IMR-90 (cell line): ENCODE results near the gene LCN12. TPM values are rescaled to one million over a fixed set of nuclear protein-coding genes. Genes with fewer than 3 reads are reported as not detected.

ENCODE experiments used
- ATAC-seq: fragments of 200-7000 bp; cut with Tn5 transposase; 2 replicates; pipeline ENCODE4 v1.9.1; 2020; ENCODE audit warnings: low read depth, mild to moderate bottlenecking, moderate library complexity
- BruUV-seq: library from RNA; stranded (reverse); fragments of 400-500 nt; replicated peaks from 2 replicates; lab custom pipeline; 2021; lab: Mats Ljungman, UMichigan
- CTCF ChIA-PET: fragments of 300-600 bp; formaldehyde crosslinking; extraction: SDS; loops from one replicate; lab custom pipeline; 2021; ENCODE audit warnings: antibody characterized with exemption; lab: Yijun Ruan, JAX
- POLR2A ChIA-PET: fragments of 300-600 bp; sonication (Branson Sonifier 250); formaldehyde crosslinking; loops from one replicate; lab custom pipeline; 2022; ENCODE audit warnings: antibody characterized with exemption; ENCODE audit not compliant: unreplicated experiment; lab: Charles Lee
- DNase-seq: peaks from one replicate; pipeline ENCODE4 v3.0.0; 2013
- H2AFZ ChIP-seq: replicated peaks from 2 replicates; pipeline ENCODE3; 2013; ENCODE audit warnings: low read length, mild to moderate bottlenecking; ENCODE audit not compliant: poor library complexity
- H2AK5ac ChIP-seq: 2 replicates; pipeline ENCODE4 v1.6.1; 2013; ENCODE audit warnings: low read depth, low read length, inconsistent platforms
- H2AK9ac ChIP-seq: replicated peaks from 2 replicates; pipeline ENCODE3; 2013; ENCODE audit warnings: mild to moderate bottlenecking, low read depth, low read length, moderate library complexity; ENCODE audit not compliant: poor library complexity
- H2BK120ac ChIP-seq: 2 replicates; pipeline ENCODE4 v1.6.1; 2013; ENCODE audit warnings: low read depth, low read length, inconsistent platforms
- H2BK15ac ChIP-seq: 3 replicates; pipeline ENCODE4 v1.6.1; 2013; ENCODE audit warnings: low read depth, low read length, inconsistent platforms
- H2BK20ac ChIP-seq: 2 replicates; pipeline ENCODE4 v1.6.1; 2013; ENCODE audit warnings: low read depth, mild to moderate bottlenecking, inconsistent platforms, low read length, moderate library complexity
- H2BK5ac ChIP-seq: 2 replicates; pipeline ENCODE4 v1.6.1; 2013; ENCODE audit warnings: mild to moderate bottlenecking, low read depth, low read length, inconsistent platforms; ENCODE audit not compliant: poor library complexity, severe bottlenecking
- H3K14ac ChIP-seq: replicated peaks from 2 replicates; pipeline ENCODE4 v1.6.1; 2013; ENCODE audit warnings: low read depth, low read length, inconsistent platforms
- H3K18ac ChIP-seq: 2 replicates; pipeline ENCODE4 v1.6.1; 2013; ENCODE audit warnings: low read depth, low read length, control low read depth
- H3K23ac ChIP-seq: 2 replicates; pipeline ENCODE4 v1.6.1; 2013; ENCODE audit warnings: low read depth, low read length, inconsistent platforms
- H3K27ac ChIP-seq: 2 replicates; pipeline ENCODE4 v1.5.1; 2013; ENCODE audit warnings: mild to moderate bottlenecking, control low read depth, low read length; ENCODE audit not compliant: insufficient read depth
- H3K27me3 ChIP-seq: 2 replicates; pipeline ENCODE4 v1.6.1; 2013; ENCODE audit warnings: low read length; ENCODE audit not compliant: control insufficient read depth, insufficient read depth
- H3K36me3 ChIP-seq: 2 replicates; pipeline ENCODE4 v1.6.1; 2013; ENCODE audit warnings: low read length, mixed read lengths; ENCODE audit not compliant: control insufficient read depth, insufficient read depth
- H3K4ac ChIP-seq: 2 replicates; pipeline ENCODE4 v1.6.1; 2013; ENCODE audit warnings: low read depth, low read length, inconsistent platforms
- H3K4me1 ChIP-seq: 2 replicates; pipeline ENCODE4 v1.6.1; 2013; ENCODE audit warnings: low read length, mixed read lengths; ENCODE audit not compliant: control insufficient read depth, insufficient read depth
- H3K4me2 ChIP-seq: 2 replicates; pipeline ENCODE4 v1.6.1; 2013; ENCODE audit warnings: low read depth, mild to moderate bottlenecking, control low read depth, low read length, moderate library complexity
- H3K4me3 ChIP-seq: 2 replicates; pipeline ENCODE4 v1.5.1; 2013; ENCODE audit warnings: low read depth, mild to moderate bottlenecking, control low read depth, low read length, moderate library complexity; ENCODE audit not compliant: insufficient read depth
- H3K56ac ChIP-seq: 2 replicates; pipeline ENCODE4 v1.6.1; 2013; ENCODE audit warnings: low read length, inconsistent platforms; ENCODE audit not compliant: insufficient read depth; ENCODE audit errors: extremely low read depth
- H3K79me1 ChIP-seq, 2 experiments: 2 replicates each; pipeline ENCODE4 v1.6.1; 2013; ENCODE audit warnings: low read length in 2 of 2, inconsistent platforms in 1 of 2, low read depth in 1 of 2
- H3K9ac ChIP-seq: 2 replicates; pipeline ENCODE4 v1.6.1; 2013; ENCODE audit warnings: low read depth, low read length, control low read depth
- H3K9me1 ChIP-seq: 2 replicates; pipeline ENCODE4 v1.6.1; 2013; ENCODE audit warnings: low read length, inconsistent platforms; ENCODE audit not compliant: insufficient read depth
- H3K9me3 ChIP-seq: 2 replicates; pipeline ENCODE4 v1.6.1; 2013; ENCODE audit warnings: low read length; ENCODE audit not compliant: control insufficient read depth, insufficient read depth
- H4K20me1 ChIP-seq: 2 replicates; pipeline ENCODE4 v1.6.1; 2013; ENCODE audit warnings: low read length, inconsistent platforms; ENCODE audit not compliant: insufficient read depth
- H4K5ac ChIP-seq: 2 replicates; pipeline ENCODE4 v1.6.1; 2013; ENCODE audit warnings: mild to moderate bottlenecking, low read depth, low read length, control low read depth
- H4K8ac ChIP-seq, 2 experiments: 2 replicates each; pipeline ENCODE4 v1.6.1; 2013; ENCODE audit warnings: low read depth in 2 of 2, low read length in 2 of 2, control low read depth in 1 of 2, inconsistent platforms in 1 of 2
- H4K91ac ChIP-seq: 2 replicates; pipeline ENCODE4 v1.6.1; 2013; ENCODE audit warnings: low read depth, low read length, inconsistent platforms; ENCODE audit not compliant: insufficient read depth
- BHLHE40 ChIP-seq: fragments of 150-350 bp; IDR thresholded peaks from 2 replicates; pipeline ENCODE4 v1.6.1; 2016; ENCODE audit warnings: mild to moderate bottlenecking, low read depth, low read length
- CEBPB ChIP-seq: IDR thresholded peaks from 2 replicates; pipeline ENCODE4 v1.6.1; 2012; ENCODE audit warnings: low read depth, low read length, improper control_type of control experiment
- CHD1 ChIP-seq: IDR thresholded peaks from 2 replicates; pipeline ENCODE4 v1.6.1; 2012; ENCODE audit warnings: low read depth, low read length, improper control_type of control experiment
- FOS ChIP-seq: fragments of 150-350 bp; IDR thresholded peaks from 2 replicates; pipeline ENCODE4 v1.6.1; 2016; ENCODE audit warnings: low read depth, low read length
- MAFK ChIP-seq: IDR thresholded peaks from 2 replicates; pipeline ENCODE4 v1.6.1; 2012; ENCODE audit warnings: low read depth, low read length, improper control_type of control experiment
- MAZ ChIP-seq: IDR thresholded peaks from 2 replicates; pipeline ENCODE4 v1.6.1; 2012; ENCODE audit warnings: low read depth, mild to moderate bottlenecking, low read length, improper control_type of control experiment, moderate library complexity, borderline replicate concordance
- NFE2L2 ChIP-seq: fragments of 150-350 bp; IDR thresholded peaks from 2 replicates; pipeline ENCODE4 v1.6.1; 2016; ENCODE audit warnings: low read depth, mild to moderate bottlenecking, low read length
- RAD21 ChIP-seq: IDR thresholded peaks from 2 replicates; pipeline ENCODE4 v1.6.1; 2012; ENCODE audit warnings: low read length, improper control_type of control experiment
- RCOR1 ChIP-seq: IDR thresholded peaks from 2 replicates; pipeline ENCODE4 v1.6.1; 2012; ENCODE audit warnings: mild to moderate bottlenecking, low read length, improper control_type of control experiment; ENCODE audit not compliant: insufficient replicate concordance
- RFX5 ChIP-seq: IDR thresholded peaks from 2 replicates; pipeline ENCODE4 v1.8.0; 2012; ENCODE audit warnings: low read depth, mild to moderate bottlenecking, low read length, moderate library complexity
- SMC3 ChIP-seq: fragments of 150-350 bp; IDR thresholded peaks from 2 replicates; pipeline ENCODE4 v1.6.1; 2016; ENCODE audit warnings: low read depth, mild to moderate bottlenecking, antibody characterized with exemption, low read length, moderate library complexity
- WGBS, 2 experiments: methylation state at CpG; one replicate each; pipeline versions ENCODE4 v1.1.5 to v1.1.7; 2013; ENCODE audit warnings: missing lambda C conversion rate in 2 of 2; ENCODE audit not compliant: insufficient read length in 1 of 2; ENCODE audit errors: extremely low coverage in 2 of 2; 5-methylcytosine and 5-hydroxymethylcytosine counted together
- dilution Hi-C: fragments of 300-500 bp; cut with HindIII; formaldehyde crosslinking; loops from one replicate; pipeline ENCODE4 v1.14.3; 2018; ENCODE audit warnings: low sequenced_read_pairs; ENCODE audit not compliant: unreplicated experiment
- in situ Hi-C: fragments of 300-500 bp; cut with MboI; formaldehyde crosslinking; loops from 3 replicates; pipeline ENCODE4 v1.14.3; 2019; ENCODE audit warnings: low sequenced_read_pairs, inconsistent platforms, mixed read lengths
- intact Hi-C: fragments of 100-400 bp; cut with micrococcal nuclease; formaldehyde crosslinking; loops from 2 replicates; pipeline ENCODE4 v1.10.0; 2022
- polyA plus RNA-seq, 3 experiments: library from polyadenylated mRNA; depleted of rRNA; stranded (reverse); fragments of >200 nt; gene quantifications; 2 replicates each; pipeline ENCODE4 v1.2.3, GENCODE V29; 2012; ENCODE audit warnings: low replicate concordance in 1 of 3
- total RNA-seq: library from RNA; depleted of rRNA; stranded (reverse); fragments of >200 nt; gene quantifications from 2 replicates; pipeline ENCODE4 v1.2.3, GENCODE V29; 2012
- TF ChIP-seq, protein P1 (sequence below): fragments of 150-350 bp; IDR thresholded peaks from 2 replicates; pipeline ENCODE4 v1.6.1; 2016; ENCODE audit warnings: low read depth, mild to moderate bottlenecking, low read length, moderate library complexity, borderline replicate concordance
- TF ChIP-seq, protein P2 (sequence below): conservative IDR thresholded peaks from 2 replicates; pipeline ENCODE4 v1.5.1; 2012; ENCODE audit warnings: mild to moderate bottlenecking, low read depth, low read length, improper control_type of control experiment

Gene LCN12
- total and polyA plus RNA-seq, 2 of the 4 experiments (the other 2 are of a cell fraction), result 0.12 TPM; not detected in 1

DNA sequence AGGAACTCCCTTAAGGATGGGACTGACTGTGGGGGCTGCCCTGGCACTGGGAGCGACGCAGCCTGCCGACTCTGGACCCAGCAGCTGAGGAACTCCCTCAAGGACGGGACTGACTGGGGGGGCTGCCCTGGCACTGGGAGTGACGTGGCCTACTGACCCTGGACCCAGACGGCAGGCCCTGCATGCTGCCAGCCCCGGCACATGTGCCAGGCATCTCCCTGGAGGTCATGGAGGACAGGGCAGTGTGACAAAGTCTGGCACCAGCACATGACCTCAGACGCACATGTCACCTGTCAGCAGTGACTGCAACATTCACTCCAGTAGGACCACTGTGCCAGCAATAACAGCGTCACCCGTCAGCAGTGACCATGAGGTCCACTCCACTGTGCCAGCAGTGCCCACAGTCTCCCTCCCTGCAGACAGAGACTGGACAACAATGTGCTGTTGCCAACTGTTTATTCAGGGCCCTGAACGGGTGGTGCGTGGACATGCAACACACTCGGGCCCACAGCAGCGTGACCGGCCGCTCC lies 12.0 kb upstream of the LCN12 start:
- BruUV-seq, result no TSS peak
- TF ChIP-seq CHD1 (no peak), RFX5 (no peak), RCOR1 (no peak), CEBPB (no peak), MAFK (no peak), BHLHE40 (no peak), SMC3 (no peak), NFE2L2 (no peak), RAD21 (no peak), FOS (no peak), MAZ (no peak)
- TF ChIP-seq, protein P1, sequence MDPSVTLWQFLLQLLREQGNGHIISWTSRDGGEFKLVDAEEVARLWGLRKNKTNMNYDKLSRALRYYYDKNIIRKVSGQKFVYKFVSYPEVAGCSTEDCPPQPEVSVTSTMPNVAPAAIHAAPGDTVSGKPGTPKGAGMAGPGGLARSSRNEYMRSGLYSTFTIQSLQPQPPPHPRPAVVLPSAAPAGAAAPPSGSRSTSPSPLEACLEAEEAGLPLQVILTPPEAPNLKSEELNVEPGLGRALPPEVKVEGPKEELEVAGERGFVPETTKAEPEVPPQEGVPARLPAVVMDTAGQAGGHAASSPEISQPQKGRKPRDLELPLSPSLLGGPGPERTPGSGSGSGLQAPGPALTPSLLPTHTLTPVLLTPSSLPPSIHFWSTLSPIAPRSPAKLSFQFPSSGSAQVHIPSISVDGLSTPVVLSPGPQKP, result no peak
- TF ChIP-seq, protein P2, sequence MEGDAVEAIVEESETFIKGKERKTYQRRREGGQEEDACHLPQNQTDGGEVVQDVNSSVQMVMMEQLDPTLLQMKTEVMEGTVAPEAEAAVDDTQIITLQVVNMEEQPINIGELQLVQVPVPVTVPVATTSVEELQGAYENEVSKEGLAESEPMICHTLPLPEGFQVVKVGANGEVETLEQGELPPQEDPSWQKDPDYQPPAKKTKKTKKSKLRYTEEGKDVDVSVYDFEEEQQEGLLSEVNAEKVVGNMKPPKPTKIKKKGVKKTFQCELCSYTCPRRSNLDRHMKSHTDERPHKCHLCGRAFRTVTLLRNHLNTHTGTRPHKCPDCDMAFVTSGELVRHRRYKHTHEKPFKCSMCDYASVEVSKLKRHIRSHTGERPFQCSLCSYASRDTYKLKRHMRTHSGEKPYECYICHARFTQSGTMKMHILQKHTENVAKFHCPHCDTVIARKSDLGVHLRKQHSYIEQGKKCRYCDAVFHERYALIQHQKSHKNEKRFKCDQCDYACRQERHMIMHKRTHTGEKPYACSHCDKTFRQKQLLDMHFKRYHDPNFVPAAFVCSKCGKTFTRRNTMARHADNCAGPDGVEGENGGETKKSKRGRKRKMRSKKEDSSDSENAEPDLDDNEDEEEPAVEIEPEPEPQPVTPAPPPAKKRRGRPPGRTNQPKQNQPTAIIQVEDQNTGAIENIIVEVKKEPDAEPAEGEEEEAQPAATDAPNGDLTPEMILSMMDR, result no peak
- Histone ChIP-seq H3K27me3 (no peaks in the 10 kb centered on the region), H4K91ac (no peak overlapping the region), H3K4me1 (peaks cover 4% of the 10 kb centered on the region), H3K27ac (no peak overlapping the region), H3K36me3 (peaks cover 48% of the 10 kb centered on the region), H3K9ac (no peak overlapping the region), H3K4ac (no peak overlapping the region), H3K9me1 (peaks cover 7% of the 10 kb centered on the region), H3K18ac (no peak overlapping the region), H2BK5ac (no peak overlapping the region), H2BK20ac (no peak overlapping the region), H3K14ac (no peak overlapping the region), H3K79me1 (peaks cover 8 to 47% of the 10 kb centered on the region in 2 experiments), H3K23ac (no peak overlapping the region), H3K9me3 (no peaks in the 10 kb centered on the region), H3K4me2 (no peak overlapping the region), H2AK9ac (no peak overlapping the region), H2AK5ac (no peak overlapping the region), H2BK15ac (no peak overlapping the region), H4K5ac (no peak overlapping the region), H3K4me3 (no peak overlapping the region), H2AFZ (no peak overlapping the region), H4K8ac (no peak overlapping the region), H2BK120ac (no peak overlapping the region), H3K56ac (no peak overlapping the region), H4K20me1 (peaks cover 22% of the 10 kb centered on the region)
- intact Hi-C loops (no loop called here), dilution Hi-C loops (no loop called here), in situ Hi-C loops (no loop called here)
- 89% methylated on average over 15 of the region's 16 CpGs; no CpG with 5 or more reads in 1 of the 2 experiments for WGBS, 2 experiments
- ChIA-PET POLR2A (no interaction called here), CTCF (no interaction called here)
- ATAC-seq, result no peak
- DNase-seq, result no peak
